ENCODE results near the gene DDX43. TPM values are rescaled to one million over a fixed set of nuclear protein-coding genes. Genes with fewer than 3 reads are reported as not detected.

The DDX43 gene
- total RNA-seq, 1 donor from 2014 or later: 1.4 TPM

Other genes with a start within 250 kb of the DDX43 start
- gene KHDC1L, start 169.3 kb upstream of the DDX43 start, total RNA-seq: not detected in 2 replicates
- gene KHDC1, start 131.6 kb upstream of the DDX43 start, total RNA-seq: 0.09 TPM in 1 of 2 replicates, not detected in the other
- gene DPPA5, start 40.6 kb upstream of the DDX43 start, total RNA-seq: not detected in 2 replicates
- gene KHDC3L, start 32.2 kb upstream of the DDX43 start, total RNA-seq: not detected in 2 replicates
- gene OOEP, start 24.9 kb upstream of the DDX43 start, total RNA-seq: not detected in 2 replicates
- gene CGAS, start 57.5 kb downstream of the DDX43 start, total RNA-seq: 4.1 and 8.7 TPM in 2 replicates
- 28.8 and 30.0 TPM in 2 replicates for gene MTO1, start 66.9 kb downstream of the DDX43 start, total RNA-seq
- gene EEF1A1, start 126.2 kb downstream of the DDX43 start, total RNA-seq: 21,419 and 26,919 TPM in 2 replicates